ENCODE results near the gene P2RY8. TPM values are rescaled to one million over a fixed set of nuclear protein-coding genes. Genes with fewer than 3 reads are reported as not detected.

Gene P2RY8
- total RNA-seq, 3 donors from 2014 or later, result 0.87 to 2.0 (median 2.0) TPM

DNA sequence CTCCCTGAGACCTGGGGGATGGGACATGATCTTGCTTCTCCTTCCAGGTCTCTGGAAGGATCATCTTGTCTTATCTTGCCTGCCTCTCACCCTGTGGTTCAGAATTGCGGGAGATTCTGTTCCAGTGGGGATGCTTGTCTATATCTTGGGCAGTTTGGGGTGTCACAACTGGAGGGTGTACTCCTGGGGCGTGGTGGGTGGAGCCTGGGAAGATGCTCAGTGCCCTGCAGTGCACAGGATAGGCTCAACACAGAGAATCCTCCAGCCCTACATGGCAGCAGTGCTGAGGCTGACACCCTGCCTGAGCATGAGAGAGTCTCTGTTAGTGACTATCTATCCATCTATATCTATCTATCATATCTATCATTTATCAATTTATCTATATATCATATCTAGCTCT, 7.7 kb downstream of the P2RY8 start:
- ATAC-seq (no peak), DNase-seq (no peak)
- peaks cover 5% of the 10 kb centered on the region for H3K9me3 ChIP-seq
- no peaks in the 10 kb centered on the region for H3K4me1 ChIP-seq (ENCODE audit: low read depth)
- TF ChIP-seq, protein P1, sequence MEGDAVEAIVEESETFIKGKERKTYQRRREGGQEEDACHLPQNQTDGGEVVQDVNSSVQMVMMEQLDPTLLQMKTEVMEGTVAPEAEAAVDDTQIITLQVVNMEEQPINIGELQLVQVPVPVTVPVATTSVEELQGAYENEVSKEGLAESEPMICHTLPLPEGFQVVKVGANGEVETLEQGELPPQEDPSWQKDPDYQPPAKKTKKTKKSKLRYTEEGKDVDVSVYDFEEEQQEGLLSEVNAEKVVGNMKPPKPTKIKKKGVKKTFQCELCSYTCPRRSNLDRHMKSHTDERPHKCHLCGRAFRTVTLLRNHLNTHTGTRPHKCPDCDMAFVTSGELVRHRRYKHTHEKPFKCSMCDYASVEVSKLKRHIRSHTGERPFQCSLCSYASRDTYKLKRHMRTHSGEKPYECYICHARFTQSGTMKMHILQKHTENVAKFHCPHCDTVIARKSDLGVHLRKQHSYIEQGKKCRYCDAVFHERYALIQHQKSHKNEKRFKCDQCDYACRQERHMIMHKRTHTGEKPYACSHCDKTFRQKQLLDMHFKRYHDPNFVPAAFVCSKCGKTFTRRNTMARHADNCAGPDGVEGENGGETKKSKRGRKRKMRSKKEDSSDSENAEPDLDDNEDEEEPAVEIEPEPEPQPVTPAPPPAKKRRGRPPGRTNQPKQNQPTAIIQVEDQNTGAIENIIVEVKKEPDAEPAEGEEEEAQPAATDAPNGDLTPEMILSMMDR (IDR thresholded peaks at IDR 0.05), result no peak
- intact Hi-C loops (cut with DNase I, micrococcal nuclease), result no loop called here
- no peaks in the 10 kb centered on the region for H3K36me3 ChIP-seq (ENCODE audit: low read depth)
- no peak overlapping the region for H3K4me3 ChIP-seq

DNA sequence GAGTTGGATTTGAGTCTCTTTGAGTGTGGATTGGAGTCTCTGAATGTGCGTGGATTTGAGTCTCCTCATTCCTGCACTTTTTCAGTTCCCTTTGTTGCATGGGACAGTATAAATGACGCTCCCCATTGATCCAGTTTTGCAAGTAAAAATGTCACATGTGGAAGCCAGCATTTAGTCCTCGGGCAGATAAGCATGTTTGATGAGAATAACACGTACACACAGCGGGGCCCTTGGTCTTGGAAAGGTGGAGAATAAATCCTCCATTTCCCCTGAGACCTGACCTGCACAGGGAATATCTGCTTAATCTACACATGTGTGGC, 8.1 kb downstream of the P2RY8 start:
- TF ChIP-seq, protein P1 (IDR thresholded peaks at IDR 0.05), result no peak
- ATAC-seq (no peak), DNase-seq (no peak)
- Histone ChIP-seq H3K4me1 (ENCODE audit: low read depth) (no peaks in the 10 kb centered on the region), H3K9me3 (peaks cover 5% of the 10 kb centered on the region), H3K36me3 (ENCODE audit: low read depth) (no peaks in the 10 kb centered on the region), H3K4me3 (no peak overlapping the region)
- intact Hi-C loops (cut with DNase I, micrococcal nuclease), result no loop called here

DNA sequence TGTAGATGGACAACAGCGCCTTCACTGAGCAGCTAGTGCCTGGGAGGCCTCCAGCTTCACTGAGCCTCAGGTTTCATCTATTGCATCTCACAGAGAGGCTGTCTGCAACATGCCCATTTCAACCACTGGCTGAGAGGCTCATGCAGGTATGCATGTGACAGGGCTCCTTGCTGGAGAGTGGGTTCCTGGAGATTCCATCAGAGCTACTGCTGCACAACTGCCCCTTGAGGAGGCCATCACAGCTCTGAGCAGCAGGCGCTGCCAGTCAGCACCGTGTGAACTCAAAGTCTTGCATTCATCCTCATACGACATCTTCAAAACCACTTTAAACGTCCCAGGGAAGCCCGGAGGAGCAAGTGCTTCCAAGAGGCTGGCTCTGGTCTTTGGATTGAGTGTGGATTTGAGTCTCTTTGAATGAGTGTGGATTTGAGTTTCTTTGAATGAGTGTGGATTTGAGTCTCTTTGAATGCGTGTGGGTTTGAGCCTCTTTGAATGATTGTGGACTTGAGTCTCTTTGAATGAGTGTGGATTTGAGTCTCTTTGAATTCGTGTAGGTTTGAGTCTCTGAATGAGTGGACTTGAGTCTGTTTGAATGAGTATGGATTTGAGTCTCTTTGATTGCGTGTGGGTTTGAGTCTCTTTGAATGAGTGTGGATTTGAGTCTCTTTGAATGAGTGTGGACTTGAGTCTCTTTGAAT, 8.7 kb downstream of the P2RY8 start:
- H3K9me3 ChIP-seq, result peaks cover 5% of the 10 kb centered on the region
- no peak for ATAC-seq
- intact Hi-C loops (cut with DNase I, micrococcal nuclease), result no loop called here
- no peaks in the 10 kb centered on the region for H3K36me3 ChIP-seq (ENCODE audit: low read depth)
- TF ChIP-seq, protein P1 (IDR thresholded peaks at IDR 0.05), result no peak
- H3K4me1 ChIP-seq (ENCODE audit: low read depth), result no peaks in the 10 kb centered on the region
- H3K4me3 ChIP-seq, result no peak overlapping the region
- DNase-seq, result no peak

DNA sequence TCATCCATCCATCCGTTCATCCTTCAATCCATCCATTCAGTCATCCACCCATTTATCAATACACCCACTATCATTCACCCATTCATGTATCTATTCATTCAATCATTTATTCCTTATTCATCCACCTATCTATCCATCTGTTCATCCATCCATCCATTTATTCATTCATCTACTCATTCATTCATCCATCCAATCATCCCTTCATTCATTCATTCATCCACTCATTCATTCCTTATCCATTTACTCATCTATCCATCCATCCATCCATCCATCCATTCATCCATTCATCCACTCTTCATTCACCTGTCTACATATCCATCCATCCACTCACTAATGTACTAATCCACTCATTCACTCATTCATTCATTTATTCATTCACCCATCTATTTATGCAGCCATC, 9.5 kb downstream of the P2RY8 start:
- intact Hi-C loops (cut with DNase I, micrococcal nuclease), result no loop called here
- Histone ChIP-seq H3K9me3 (peaks cover 5% of the 10 kb centered on the region), H3K4me1 (ENCODE audit: low read depth) (no peaks in the 10 kb centered on the region), H3K4me3 (no peak overlapping the region), H3K36me3 (ENCODE audit: low read depth) (no peaks in the 10 kb centered on the region)
- DNase-seq, result no peak
- ATAC-seq, result no peak
- TF ChIP-seq, protein P1 (IDR thresholded peaks at IDR 0.05), result no peak

DNA sequence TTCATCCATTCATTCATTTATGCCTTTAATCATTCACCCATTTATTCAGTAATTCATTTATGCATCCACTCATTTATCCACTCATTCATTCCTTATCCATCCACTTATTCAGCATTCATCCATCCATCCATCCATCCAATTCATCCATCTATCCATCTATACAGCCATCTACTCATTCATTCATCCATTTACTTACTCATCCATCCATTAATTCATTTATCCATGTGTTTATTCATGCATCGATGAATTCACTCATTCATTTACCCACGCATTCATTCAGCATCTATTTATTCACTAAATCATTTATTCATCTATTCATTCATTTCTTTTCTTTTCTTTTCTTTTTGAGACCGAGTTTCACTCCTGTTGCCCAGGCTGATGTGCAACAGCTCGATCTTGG, 10.4 kb downstream of the P2RY8 start:
- H3K4me3 ChIP-seq, result no peak overlapping the region
- DNase-seq (no peak), ATAC-seq (no peak)
- TF ChIP-seq, protein P1 (IDR thresholded peaks at IDR 0.05), result no peak
- H3K9me3 ChIP-seq, result peaks cover 5% of the 10 kb centered on the region
- no peaks in the 10 kb centered on the region for H3K36me3 ChIP-seq (ENCODE audit: low read depth)
- no peaks in the 10 kb centered on the region for H3K4me1 ChIP-seq (ENCODE audit: low read depth)
- intact Hi-C loops (cut with DNase I, micrococcal nuclease), result no loop called here

All from mucosa of descending colon (tissue), 3 donors.